ENCODE measurements around the gene THUMPD3.

DNA sequence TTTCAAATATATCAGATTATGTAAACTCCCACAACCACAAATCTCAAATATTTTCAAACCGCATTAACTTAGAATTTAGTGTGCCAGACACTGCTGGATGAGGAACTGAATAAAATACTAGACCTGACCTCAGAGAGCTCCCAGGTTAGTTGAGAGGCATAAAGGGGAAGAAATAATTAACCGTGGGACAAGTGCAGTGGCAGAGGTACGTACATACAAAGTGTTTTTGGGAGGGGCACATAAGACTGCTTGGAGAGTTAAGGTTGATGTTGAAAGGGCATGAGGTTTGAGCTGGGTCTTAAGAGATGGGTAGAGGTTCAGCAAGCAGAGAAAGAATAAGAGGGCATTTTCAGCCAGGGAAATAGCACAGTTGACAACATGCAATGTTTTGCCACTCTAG lies 17.2 kb downstream of the THUMPD3 start:
- TF ChIP-seq, protein P1, sequence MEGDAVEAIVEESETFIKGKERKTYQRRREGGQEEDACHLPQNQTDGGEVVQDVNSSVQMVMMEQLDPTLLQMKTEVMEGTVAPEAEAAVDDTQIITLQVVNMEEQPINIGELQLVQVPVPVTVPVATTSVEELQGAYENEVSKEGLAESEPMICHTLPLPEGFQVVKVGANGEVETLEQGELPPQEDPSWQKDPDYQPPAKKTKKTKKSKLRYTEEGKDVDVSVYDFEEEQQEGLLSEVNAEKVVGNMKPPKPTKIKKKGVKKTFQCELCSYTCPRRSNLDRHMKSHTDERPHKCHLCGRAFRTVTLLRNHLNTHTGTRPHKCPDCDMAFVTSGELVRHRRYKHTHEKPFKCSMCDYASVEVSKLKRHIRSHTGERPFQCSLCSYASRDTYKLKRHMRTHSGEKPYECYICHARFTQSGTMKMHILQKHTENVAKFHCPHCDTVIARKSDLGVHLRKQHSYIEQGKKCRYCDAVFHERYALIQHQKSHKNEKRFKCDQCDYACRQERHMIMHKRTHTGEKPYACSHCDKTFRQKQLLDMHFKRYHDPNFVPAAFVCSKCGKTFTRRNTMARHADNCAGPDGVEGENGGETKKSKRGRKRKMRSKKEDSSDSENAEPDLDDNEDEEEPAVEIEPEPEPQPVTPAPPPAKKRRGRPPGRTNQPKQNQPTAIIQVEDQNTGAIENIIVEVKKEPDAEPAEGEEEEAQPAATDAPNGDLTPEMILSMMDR (IDR thresholded peaks at IDR 0.05), result no peak
- no peak for TF ChIP-seq EP300 (IDR thresholded peaks at IDR 0.05)

Measured in upper lobe of left lung (tissue), 4 donors.